ENCODE data around the gene B3GNT4. TPM values are rescaled to one million over a fixed set of nuclear protein-coding genes. Genes with fewer than 3 reads are reported as not detected.

The B3GNT4 gene
- total and polyA plus RNA-seq, 9 donors: 0.15 to 0.42 TPM; not detected in 7

DNA sequence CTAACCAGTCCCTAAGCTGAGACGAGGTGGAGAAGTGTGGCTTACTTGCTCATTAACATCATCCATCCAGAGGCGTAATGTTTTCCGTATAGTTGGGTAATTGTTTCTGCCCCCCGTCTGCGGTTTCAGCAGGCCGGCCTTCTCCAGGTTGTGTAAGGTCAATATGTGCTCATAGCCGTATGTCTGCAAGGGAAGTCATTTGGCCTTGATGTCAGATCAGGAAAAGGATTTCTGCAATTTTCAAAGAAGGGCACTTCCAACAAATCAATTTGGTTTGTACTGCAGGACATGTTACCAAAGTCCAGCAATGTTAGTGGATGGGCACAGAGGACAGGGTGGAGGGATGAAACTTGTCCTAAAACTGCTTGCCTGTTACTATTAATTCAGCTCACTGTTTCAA lies 32.2 kb downstream of the B3GNT4 start:
- H3K4me1 ChIP-seq (ENCODE audit: insufficient read depth): no peaks in the 10 kb centered on the region
- 81 to 89% (median 86%) methylated on average over 7 of the region's 7 CpGs for WGBS, 3 donors
- intact Hi-C loops (cut with DNase I): no loop called here
- no peaks in the 10 kb centered on the region for H3K36me3 ChIP-seq
- no peak overlapping the region for H3K4me3 ChIP-seq
- no peaks in the 10 kb centered on the region for H3K27me3 ChIP-seq
- H3K27ac ChIP-seq: no peak overlapping the region
- H3K9me3 ChIP-seq: no peaks in the 10 kb centered on the region
- DNase-seq: no peak
- TF ChIP-seq EP300 (IDR thresholded peaks at IDR 0.05): no peak
- TF ChIP-seq CTCF (IDR thresholded peaks at IDR 0.05): no peak
- TF ChIP-seq POLR2A (IDR thresholded peaks at IDR 0.05): no peak

- TF ChIP-seq EP300 (IDR thresholded peaks at IDR 0.05) (no peak), CTCF (IDR thresholded peaks at IDR 0.05) (no peak), POLR2A (IDR thresholded peaks at IDR 0.05) (no peak)
- Histone ChIP-seq H3K4me1 (ENCODE audit: insufficient read depth) (no peaks in the 10 kb centered on the region), H3K4me3 (no peak overlapping the region), H3K27ac (no peak overlapping the region), H3K27me3 (no peaks in the 10 kb centered on the region), H3K9me3 (no peaks in the 10 kb centered on the region), H3K36me3 (no peaks in the 10 kb centered on the region)
- 92 to 93% (median 93%) methylated on average over 5 of the region's 5 CpGs for WGBS, 3 donors
- intact Hi-C loops (cut with DNase I): no loop called here
- DNase-seq: no peak
Observed at GRCh38 chr12:122238861-122239260, 35.4 kb downstream of the B3GNT4 start.

GRCh38 chr12:122243965-122244364 lies 40.5 kb downstream of the B3GNT4 start:
- Histone ChIP-seq H3K4me1 (ENCODE audit: insufficient read depth) (no peaks in the 10 kb centered on the region), H3K36me3 (no peaks in the 10 kb centered on the region), H3K27ac (no peak overlapping the region), H3K9me3 (no peaks in the 10 kb centered on the region), H3K4me3 (no peak overlapping the region), H3K27me3 (no peaks in the 10 kb centered on the region)
- 84 to 88% (median 86%) methylated on average over 6 of the region's 6 CpGs for WGBS, 3 donors
- DNase-seq: no peak
- TF ChIP-seq EP300 (IDR thresholded peaks at IDR 0.05) (no peak), POLR2A (IDR thresholded peaks at IDR 0.05) (no peak), CTCF (IDR thresholded peaks at IDR 0.05) (no peak)
- intact Hi-C loops (cut with DNase I): no loop called here

GRCh38 chr12:122244565-122245371 lies 41.3 kb downstream of the B3GNT4 start:
- Histone ChIP-seq H3K9me3 (no peaks in the 10 kb centered on the region), H3K36me3 (no peaks in the 10 kb centered on the region), H3K4me1 (ENCODE audit: insufficient read depth) (no peaks in the 10 kb centered on the region), H3K27me3 (no peaks in the 10 kb centered on the region), H3K27ac (no peak overlapping the region), H3K4me3 (no peak overlapping the region)
- WGBS, 3 donors: 73 to 83% (median 76%) methylated on average over 11 of the region's 11 CpGs
- intact Hi-C loops (cut with DNase I): no loop called here
- no peak for DNase-seq
- no peak for TF ChIP-seq POLR2A (IDR thresholded peaks at IDR 0.05)
- no peak for TF ChIP-seq CTCF (IDR thresholded peaks at IDR 0.05)

Measured in ovary (tissue), 9 donors.